ENCODE results near the gene PARP16. TPM values are rescaled to one million over a fixed set of nuclear protein-coding genes. Genes with fewer than 3 reads are reported as not detected.

The PARP16 gene
- total and polyA plus RNA-seq, 2 donors from 2014 or later = 7.0 to 7.8 TPM

DNA sequence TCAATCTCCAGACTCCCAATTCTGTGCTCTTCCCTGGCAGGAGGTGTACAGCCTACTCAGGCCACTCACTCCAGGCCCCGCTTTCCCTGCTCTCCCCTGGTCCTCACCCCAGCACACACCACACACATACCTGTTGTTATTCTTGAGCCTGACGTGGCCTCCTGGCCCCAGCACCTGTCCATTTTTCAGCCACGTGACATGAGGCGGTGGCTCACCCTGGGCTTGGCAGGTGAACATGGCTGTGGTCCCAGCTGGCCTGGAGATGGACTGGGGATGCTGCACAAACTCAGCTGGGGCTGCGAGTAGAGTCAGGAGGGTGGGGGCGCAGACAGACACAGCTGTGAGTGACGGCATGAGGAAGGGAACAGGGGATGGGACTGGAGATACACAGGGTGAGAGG lies 45.1 kb upstream of the PARP16 start:
- DNase-seq = peak in 2 of 5 donors; percentile 45 to 48
- no peak for FAIRE-seq
- TF ChIP-seq, protein P1, sequence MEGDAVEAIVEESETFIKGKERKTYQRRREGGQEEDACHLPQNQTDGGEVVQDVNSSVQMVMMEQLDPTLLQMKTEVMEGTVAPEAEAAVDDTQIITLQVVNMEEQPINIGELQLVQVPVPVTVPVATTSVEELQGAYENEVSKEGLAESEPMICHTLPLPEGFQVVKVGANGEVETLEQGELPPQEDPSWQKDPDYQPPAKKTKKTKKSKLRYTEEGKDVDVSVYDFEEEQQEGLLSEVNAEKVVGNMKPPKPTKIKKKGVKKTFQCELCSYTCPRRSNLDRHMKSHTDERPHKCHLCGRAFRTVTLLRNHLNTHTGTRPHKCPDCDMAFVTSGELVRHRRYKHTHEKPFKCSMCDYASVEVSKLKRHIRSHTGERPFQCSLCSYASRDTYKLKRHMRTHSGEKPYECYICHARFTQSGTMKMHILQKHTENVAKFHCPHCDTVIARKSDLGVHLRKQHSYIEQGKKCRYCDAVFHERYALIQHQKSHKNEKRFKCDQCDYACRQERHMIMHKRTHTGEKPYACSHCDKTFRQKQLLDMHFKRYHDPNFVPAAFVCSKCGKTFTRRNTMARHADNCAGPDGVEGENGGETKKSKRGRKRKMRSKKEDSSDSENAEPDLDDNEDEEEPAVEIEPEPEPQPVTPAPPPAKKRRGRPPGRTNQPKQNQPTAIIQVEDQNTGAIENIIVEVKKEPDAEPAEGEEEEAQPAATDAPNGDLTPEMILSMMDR (IDR thresholded peaks at IDR 0.05; ENCODE audit: borderline replicate concordance, extremely low read depth, insufficient read depth) = no peak

DNA sequence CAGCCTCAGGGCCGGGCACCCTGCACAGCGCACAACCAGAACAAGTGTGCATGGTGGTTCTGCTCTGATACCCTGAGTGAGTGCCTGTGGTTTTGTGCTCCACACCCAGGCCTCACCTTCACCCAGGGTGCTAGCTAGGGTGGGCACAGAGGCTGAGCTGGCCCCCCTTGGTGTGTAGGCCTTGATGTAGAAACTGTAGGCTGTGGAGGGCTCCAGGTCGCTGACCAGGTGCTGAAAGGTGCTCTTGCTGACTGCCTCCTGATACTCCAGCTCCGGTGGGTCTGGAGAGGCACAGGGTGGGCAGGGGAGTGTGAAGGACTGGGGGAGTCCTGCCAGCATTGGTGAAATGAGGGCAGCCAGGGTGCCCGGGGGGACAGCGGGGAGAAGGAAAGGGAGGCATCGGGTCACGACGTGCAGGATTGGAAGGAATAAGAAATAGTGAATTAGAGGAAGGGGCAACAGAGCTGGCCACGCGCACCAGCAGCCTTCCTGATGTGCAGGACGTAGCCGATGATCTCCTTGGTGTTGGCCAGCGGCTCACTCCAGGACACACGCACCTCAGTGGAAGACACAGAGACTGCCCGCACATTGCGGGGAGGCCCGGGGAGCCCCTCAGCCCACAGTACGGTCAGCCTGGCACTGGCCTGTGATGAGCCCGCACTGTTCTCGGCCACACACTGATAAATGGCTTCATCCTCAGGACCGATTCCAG lies 44.4 kb upstream of the PARP16 start:
- peak in 1 of 5 donors; percentile 58 for DNase-seq
- TF ChIP-seq, protein P1 (IDR thresholded peaks at IDR 0.05; ENCODE audit: borderline replicate concordance, extremely low read depth, insufficient read depth) = no peak
- FAIRE-seq = no peak

More for the DNA sequence above, 45.1 kb upstream of the PARP16 start:
- no peaks in the 10 kb centered on the region for H3K27me3 ChIP-seq (ENCODE audit: control insufficient read depth, insufficient read depth, low read length)
- H3K4me3 ChIP-seq (ENCODE audit: low read length in 3 of 3) = no peak overlapping the region
- intact Hi-C loops (cut with DNase I) = no loop called here
- no peaks in the 10 kb centered on the region for H3K36me3 ChIP-seq (ENCODE audit: control insufficient read depth in 2 of 3, insufficient read depth in 3 of 3, low read length in 3 of 3)
- H3K4me1 ChIP-seq (ENCODE audit: control insufficient read depth in 2 of 3, insufficient read depth in 2 of 3, low read depth in 1 of 3, low read length in 3 of 3) = no peaks in the 10 kb centered on the region
- H3K9ac ChIP-seq (ENCODE audit: low read length in 3 of 3) = no peak overlapping the region
- no peak overlapping the region for H3K27ac ChIP-seq (ENCODE audit: low read depth in 2 of 2, low read length in 2 of 2)
- H3K9me3 ChIP-seq (ENCODE audit: control insufficient read depth in 2 of 3, insufficient read depth in 1 of 3, low read length in 3 of 3) = no peaks in the 10 kb centered on the region

DNA sequence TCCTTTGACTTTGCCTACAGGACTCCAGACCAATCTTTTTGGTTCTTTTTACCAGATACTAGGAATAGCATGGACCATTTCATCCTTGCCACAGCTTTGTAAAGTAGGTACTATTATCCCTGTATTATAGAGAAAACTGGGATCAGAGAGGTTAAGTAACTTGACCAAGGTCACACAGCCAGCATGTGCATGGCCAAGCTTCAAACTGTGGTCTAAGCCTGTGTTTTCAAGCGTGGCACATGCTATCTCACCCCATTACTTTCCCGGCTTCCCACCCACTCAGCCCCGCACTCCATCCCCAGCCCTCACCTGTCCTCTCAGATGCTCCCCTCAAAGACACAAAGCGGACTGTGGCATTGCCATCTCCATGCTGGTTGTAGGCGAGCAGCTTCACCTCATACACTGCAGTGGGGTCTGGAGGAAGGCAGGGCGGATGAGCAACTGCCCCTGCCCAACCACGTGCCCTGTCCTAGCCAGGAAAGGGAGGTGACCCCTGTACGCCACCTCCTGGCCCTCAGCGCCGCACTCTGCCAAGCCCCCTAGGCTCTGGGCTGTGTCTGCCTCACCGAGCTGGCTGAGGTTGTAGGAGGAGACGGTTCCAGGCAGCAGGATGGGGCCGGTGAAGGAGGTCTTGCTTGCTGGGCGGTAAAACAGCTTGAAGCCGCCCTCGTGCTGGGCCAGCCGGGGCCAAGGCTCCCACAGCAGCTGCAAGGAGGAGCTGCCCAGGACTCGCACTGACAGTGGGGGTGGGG lies 43.5 kb upstream of the PARP16 start:
- Histone ChIP-seq H3K4me1 (ENCODE audit: control insufficient read depth in 2 of 3, insufficient read depth in 2 of 3, low read depth in 1 of 3, low read length in 3 of 3) (peaks cover 0 to 5% (median 0%) of the 10 kb centered on the region in 3 donors), H3K27me3 (ENCODE audit: control insufficient read depth, insufficient read depth, low read length) (no peaks in the 10 kb centered on the region), H3K27ac (ENCODE audit: low read depth in 2 of 2, low read length in 2 of 2) (no peak overlapping the region), H3K9me3 (ENCODE audit: control insufficient read depth in 2 of 3, insufficient read depth in 1 of 3, low read length in 3 of 3) (no peaks in the 10 kb centered on the region), H3K4me3 (ENCODE audit: low read length in 3 of 3) (no peak overlapping the region), H3K36me3 (ENCODE audit: control insufficient read depth in 2 of 3, insufficient read depth in 3 of 3, low read length in 3 of 3) (no peaks in the 10 kb centered on the region), H3K9ac (ENCODE audit: low read length in 3 of 3) (no peak overlapping the region)
- FAIRE-seq (no peak), DNase-seq (peak in 1 of 5 donors; percentile 59)
- intact Hi-C loops (cut with DNase I) = no loop called here
- TF ChIP-seq, protein P1 (IDR thresholded peaks at IDR 0.05; ENCODE audit: borderline replicate concordance, extremely low read depth, insufficient read depth) = no peak

More for the DNA sequence above, 44.4 kb upstream of the PARP16 start:
- Histone ChIP-seq H3K27ac (ENCODE audit: low read depth in 2 of 2, low read length in 2 of 2) (no peak overlapping the region), H3K4me3 (ENCODE audit: low read length in 3 of 3) (no peak overlapping the region), H3K27me3 (ENCODE audit: control insufficient read depth, insufficient read depth, low read length) (no peaks in the 10 kb centered on the region), H3K4me1 (ENCODE audit: control insufficient read depth in 2 of 3, insufficient read depth in 2 of 3, low read depth in 1 of 3, low read length in 3 of 3) (peaks cover 0 to 5% (median 0%) of the 10 kb centered on the region in 3 donors), H3K9ac (ENCODE audit: low read length in 3 of 3) (no peak overlapping the region), H3K36me3 (ENCODE audit: control insufficient read depth in 2 of 3, insufficient read depth in 3 of 3, low read length in 3 of 3) (no peaks in the 10 kb centered on the region), H3K9me3 (ENCODE audit: control insufficient read depth in 2 of 3, insufficient read depth in 1 of 3, low read length in 3 of 3) (no peaks in the 10 kb centered on the region)
- intact Hi-C loops (cut with DNase I) = no loop called here

Data from kidney (tissue), 14 donors.